GM19324 (cell line): ENCODE measurements around the gene AHNAK2.

Source experiments
- ATAC-seq: cut with Tn5 transposase; IDR thresholded peaks from one replicate; pipeline ENCODE4 v1.9.1; 2021; ENCODE audit warnings: mild to moderate bottlenecking, moderate library complexity; ENCODE audit not compliant: unreplicated experiment, low FRiP score

The AHNAK2 gene

DNA sequence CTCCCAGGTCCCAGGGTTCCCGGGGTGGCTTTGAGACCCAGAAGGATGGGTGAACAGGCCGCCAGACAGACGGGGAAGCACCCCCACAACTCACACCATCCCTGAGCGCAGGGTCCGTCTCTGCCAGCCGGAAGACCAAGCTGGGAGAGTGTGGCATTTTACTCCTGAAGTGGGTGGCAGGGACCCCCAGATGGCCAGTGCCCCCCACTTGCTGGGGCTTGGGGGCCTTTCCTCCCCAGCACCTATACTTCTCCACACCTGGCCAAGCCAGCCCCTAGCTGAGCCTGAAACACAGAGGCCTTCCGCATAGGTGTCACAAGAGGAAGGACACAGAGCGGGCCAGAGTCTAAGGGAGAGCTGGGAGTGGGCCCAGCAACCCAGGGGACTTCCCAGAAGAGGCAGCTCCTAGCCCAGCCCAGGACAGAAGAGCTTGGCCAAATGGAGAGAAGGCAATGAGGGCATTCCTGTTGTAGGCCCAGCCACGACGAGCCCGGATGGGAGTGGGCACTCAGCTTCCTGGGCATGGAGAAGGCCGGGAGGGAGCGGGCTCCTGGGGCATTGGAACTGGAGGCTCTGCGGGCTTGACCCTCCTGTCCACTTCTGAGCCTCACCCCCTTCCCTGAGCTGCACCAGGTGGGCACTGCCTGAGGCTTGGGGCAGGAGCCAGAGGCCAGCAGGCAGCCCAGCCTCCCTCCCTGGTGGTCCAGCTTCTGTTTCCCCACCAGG lies 3.3 kb downstream of the AHNAK2 start:
- no peak for ATAC-seq

DNA sequence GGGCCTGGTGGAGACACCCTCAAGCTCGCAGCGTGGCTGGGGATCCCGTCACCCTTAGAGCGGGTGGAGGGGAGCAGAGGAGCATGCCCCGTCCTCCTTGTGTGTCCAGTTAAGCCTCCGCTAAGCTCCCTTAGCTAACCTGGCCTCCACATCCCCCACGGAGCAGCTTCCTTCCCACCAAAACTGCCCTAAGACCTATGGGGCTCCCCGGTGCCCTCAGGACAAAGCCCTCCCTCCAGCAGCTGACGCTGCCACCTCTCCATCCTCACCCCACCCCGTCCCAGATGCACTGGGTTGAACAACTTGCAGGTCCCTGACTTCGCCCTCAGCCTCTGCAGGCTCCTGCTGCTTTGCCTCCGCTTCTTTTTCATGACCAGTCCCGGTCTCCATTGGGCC lies 4.0 kb downstream of the AHNAK2 start:
- ATAC-seq: no peak

DNA sequence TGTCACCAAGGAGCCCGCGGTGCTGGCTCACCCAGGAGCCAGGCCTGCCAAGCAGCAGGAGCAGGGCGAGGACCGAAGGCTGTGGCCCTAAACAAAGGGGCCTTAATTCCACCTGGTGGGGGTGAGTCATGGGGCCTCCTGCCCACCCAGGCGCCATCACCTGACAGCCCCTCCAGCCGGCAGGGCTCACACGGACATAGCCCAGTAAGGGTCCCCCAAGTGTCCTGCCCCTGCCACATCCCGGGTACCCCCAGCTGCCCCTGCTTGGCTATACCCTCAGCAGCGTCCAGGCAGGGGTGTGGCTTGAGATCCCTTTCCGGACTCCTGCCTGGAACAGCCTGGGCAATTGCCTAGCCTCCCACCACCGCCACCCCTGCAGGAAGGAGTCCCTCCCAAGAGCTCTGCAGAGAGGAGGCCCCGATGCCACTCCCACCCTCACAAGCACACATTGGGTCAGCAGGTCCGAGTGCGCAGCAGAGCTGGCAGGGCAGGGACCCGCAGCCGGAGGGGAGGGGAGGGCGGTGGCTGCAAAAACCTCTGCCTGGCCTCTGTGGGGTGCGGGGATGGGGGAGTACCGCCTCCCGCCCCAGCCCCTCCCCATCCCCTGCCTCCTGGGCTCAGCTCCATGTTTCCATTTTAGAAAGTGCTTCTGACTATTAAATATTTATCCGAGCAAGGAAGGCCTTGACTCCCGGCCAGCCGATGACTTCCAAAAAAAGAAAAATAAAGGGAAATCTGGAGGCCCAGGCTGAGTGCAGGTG lies 4.6 kb downstream of the AHNAK2 start:
- ATAC-seq: no peak

DNA sequence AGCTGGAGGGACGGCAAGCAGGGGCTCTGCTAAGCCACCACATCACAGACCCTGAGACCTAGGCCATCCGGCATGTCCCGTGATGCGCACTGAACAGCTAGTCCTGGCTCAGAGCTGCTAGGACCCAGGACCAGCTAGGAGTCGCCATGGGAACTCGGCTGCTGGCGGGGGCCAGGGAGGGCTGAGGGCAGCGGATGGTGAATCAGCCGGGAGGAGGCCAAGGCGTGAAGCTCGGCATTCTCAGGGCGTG lies 5.1 kb downstream of the AHNAK2 start:
- no peak for ATAC-seq

DNA sequence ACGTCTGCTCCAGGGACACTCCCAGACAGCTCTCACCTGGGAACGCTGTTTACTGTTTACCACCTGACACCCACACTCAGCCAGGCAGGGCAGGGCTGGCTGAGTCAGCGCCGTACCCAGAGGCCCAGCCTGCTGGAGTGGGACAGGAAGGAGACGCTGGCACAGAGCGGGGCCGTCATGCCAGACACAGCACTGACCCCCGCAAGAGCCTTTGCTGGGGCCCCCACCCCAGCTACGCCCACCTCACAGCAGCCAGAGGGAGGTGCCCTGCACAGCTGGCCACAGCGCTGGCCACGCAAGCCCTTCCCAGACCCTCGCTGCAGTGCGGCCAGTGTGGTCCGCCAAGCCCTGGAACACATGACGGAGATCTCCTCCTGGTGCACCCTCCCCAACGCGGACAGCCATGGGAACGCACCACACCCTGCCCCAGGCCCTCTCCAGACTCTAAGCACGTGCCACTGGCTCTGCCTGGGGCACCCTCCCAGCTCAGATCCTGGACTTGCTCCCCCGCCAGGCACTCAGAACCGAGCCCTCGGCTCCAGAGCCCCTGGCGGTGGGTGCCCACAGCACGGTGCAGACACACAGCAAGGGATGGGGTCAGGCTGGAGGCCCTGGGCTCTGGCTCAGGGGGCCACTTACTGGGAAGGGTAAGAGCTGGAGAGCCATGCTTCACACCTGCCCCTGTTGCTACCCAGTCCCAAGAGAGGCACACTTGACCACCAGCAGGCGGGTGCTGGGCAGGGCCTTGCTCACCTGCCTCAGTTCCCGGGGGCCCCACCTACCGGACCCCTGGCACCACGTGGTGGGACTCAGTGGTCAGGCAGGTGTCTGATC lies 5.7 kb downstream of the AHNAK2 start:
- no peak for ATAC-seq

DNA sequence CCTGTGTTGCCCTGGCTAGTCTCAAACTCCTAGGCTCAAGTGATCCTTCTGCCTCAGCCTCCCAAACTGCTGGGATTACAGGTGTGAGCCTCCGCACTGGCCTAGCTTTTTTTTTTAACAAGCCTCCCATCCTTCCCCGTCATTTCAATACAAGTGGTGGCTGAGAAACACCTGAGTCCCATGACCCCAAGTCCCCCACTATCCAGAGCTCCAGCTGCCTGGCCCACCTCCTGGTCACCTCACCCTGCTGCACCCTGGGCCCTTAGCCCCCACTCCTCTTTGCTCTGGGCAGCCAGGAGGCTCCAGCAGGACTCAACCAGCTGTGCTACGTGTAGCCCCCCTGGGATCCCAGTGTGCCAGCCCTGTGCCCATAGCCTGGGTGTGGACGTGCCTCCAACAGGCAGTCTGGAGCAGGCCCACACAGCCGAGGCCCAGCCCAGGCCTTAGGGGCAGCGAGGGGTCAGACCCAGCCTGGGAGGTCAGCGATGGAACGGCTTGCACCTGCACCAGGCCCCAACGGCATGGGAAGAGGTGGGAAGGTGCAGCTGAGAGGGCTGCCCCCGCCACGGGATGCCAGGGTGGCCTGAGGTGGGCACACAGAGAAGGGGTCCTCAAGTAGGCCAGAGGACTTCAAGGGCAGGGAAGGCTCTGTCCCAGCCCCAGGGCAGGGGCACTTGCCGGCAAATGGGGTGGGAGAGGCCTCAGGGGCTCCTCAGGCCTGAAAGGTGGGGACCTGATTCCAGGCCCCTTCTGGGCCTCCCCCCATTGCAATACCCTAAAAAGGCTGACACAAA lies 6.5 kb downstream of the AHNAK2 start:
- no peak for ATAC-seq

DNA sequence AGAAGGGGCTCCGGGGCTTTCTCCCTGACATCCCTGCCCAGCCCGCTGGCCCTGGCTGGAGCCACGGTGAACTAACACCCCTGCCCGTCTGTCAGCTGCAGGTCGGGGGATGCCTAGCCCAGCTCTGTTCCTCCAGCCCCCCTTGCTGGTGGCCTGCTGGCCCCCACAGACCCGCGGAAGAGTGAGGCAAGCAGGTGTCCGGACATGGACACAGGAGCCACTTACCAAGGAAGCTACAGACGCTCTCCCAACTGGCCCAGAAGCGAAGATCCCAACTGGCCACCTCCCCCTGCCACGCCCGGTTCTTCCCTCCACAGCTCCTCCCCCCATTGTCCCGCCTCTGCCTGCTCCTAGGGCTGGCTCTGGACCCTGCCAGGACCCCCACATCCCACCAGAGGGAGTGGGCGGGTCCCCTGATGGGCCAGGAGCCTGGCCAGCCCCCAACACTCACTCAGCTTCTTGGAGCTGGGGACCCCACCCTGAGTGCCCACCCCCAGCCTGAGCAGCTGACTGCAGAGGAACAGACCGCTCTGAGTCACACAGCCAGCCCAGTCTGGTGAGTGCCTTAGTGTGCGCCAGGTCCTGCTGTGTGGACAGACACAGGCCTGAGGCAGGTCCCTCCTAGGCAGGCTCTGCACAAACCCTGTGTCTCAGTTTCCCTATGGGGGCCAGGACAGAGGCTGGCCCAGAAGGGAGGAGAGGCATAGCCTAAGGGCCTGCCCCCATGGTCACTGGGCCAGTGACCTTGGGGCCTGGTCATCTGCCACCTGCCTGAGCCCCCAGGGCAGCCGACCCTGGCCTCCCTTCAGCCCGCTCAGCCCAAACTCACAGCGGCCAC lies 7.7 kb downstream of the AHNAK2 start:
- ATAC-seq: no peak

DNA sequence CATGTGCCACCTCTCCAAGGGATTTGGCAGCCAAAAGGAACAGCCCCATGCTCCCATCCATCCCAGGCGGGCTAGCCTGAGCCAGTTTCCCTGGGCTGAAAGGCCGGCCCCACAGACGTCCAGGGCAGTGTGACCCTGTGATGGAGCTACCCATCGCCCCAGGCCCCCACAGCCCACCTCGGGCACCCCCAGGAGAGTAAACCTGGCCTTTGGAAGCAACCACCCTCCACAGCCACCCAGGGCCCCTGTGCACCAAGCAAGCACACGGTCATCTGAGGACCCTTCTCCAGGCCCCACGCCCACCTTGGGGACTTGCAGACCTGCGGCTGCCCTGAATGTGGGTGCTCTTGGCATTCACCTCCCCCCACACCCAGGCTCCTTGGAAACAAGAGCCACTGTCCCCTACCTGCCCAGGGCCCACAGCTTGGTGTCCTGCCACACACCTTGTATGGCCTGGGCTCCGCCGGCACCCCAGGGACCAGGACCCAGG lies 8.4 kb downstream of the AHNAK2 start:
- no peak for ATAC-seq

DNA sequence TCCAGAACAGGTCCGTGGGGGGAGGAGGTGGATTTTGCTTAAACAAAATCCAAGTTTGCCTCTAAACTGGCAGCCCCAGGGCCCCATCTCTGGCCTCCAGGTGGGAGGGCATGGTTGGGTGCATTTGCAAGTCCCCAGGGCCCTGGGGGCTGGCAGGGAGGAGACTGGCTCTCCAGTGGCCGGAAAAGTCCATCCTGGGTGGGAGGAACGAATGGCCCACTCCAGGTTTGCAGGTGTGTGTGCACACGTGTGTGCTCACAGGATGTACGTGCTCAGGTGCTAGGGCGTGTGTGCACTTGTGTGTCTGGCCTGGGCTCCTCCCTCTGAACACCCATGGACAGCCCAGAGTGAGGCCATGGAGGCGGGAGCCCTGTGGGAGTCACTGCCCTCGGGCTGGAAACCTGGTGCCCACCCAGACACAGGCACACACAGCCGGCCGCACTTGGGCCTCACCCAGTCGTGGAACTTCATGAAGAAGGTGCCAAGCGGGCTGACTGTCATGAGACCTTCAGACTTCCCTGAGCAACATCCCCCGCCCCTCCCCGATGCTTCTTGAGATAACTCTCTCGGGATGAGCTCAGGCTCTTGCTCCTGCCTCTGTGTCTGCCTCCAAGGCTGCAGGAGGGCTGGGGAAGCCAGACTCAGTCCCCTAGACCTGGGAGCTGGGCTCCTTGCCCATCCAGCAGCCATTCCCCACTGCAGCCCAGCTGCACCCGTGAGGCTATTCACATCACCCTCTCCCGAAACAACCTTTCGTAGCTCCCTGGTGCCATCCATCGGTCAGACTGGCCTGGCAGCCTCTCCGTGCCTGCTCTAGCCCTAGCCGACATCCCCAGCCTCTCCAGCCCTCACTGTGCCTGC lies 9.4 kb downstream of the AHNAK2 start:
- no peak for ATAC-seq

DNA sequence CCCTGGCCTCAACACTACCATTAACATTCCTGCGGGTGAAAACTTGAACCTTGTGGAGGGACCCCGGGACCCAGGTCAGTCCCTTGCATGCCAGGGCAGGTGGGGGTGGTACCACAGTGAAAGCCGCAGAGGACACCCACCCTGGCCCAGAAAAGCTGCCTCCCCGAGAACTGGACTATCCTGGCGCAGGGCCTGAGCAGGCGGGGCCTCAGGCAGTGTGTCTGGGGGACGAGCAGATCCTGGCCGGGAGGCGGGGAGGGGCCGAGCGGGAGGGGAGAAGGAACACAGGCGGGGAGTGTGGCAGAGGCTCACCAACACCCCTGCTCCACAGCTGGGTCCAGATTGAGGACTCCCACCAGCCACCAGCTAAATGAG lies 10.0 kb downstream of the AHNAK2 start:
- ATAC-seq: no peak

DNA sequence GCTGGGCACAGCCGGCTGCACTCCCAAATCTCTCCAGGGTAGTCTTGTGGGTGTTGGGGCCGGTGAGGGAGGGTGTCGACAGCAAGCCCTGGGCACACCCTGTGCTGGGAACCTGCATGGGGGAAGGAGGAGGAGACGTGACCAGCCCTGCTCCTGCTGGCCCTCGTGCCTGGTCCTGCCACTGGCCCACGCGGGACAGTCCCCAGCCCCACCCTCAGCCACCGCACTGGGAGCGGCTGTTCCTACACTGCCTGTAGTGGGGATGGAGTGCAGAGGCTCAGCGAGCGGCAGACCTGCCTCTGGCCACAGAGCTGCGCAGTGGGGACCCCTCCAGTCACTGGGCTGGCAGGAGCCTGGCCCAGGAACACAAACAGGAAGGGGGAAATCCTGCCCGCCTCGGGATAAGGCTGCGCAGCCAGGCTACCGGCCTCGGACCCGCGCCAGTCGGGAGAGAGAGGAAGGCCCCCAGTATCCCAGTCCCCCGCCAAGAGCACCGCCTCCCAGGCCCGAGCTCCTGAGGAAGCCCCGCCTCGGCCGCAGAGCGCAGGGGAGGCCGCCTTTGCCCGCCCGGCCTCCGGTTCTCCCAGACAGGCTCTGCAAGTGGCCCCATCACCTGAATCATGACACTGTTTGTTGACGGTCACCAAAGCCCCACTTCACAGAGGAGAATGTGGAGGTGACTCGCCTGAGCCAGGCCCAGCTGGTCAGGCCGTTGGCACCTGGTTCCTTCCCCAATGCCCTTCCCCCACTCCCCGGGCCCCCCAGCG lies 10.6 kb downstream of the AHNAK2 start:
- no peak for ATAC-seq

DNA sequence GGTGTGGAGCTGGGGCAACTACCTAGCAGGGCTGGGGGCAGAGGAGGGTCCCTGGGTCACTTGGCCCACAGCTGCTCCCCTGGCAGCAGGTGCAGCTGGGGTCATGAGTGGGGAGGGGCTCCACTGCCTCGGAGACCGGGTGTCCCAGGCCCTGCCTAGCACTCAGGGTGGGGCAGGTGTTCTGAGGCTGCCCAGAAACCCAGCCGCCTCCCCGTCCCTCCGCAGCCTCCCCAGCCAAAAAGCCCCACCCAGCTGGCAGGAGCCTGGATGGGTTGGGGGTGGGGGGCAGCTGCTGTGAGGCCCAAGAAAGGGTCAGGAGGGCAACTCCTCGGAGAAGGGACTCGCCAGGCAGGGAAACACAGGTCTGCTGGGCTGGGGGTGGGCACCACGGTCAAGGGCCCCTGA lies 11.2 kb downstream of the AHNAK2 start:
- ATAC-seq: no peak

DNA sequence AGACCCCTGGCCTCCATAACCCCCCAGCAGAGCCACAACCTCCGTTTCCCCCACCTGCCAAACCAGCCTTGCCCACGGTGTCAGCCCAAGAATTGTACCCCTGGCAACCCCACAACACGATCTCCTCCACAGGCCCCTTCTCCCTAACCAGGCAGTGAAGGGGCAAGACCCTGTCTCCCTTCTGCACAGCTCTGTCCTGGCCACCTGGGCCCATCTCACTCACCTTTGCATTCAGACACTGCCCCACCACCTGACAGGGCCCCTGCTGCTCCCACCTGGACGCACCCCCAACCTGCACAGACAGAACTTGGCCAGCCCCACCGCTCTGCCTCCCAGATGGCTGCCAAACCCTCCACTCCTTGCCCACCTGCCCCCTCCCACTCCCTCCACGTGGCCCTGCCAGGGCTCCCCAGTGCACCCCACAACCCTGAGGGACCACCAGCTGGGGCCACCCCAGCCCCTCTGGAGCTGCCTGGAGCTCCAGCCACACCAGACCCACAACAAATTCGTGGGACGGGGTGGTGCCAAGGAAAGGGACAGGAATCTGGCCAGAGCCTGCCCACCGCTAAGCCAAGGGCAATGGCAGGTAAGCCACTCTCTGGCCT lies 11.8 kb downstream of the AHNAK2 start:
- ATAC-seq: no peak

DNA sequence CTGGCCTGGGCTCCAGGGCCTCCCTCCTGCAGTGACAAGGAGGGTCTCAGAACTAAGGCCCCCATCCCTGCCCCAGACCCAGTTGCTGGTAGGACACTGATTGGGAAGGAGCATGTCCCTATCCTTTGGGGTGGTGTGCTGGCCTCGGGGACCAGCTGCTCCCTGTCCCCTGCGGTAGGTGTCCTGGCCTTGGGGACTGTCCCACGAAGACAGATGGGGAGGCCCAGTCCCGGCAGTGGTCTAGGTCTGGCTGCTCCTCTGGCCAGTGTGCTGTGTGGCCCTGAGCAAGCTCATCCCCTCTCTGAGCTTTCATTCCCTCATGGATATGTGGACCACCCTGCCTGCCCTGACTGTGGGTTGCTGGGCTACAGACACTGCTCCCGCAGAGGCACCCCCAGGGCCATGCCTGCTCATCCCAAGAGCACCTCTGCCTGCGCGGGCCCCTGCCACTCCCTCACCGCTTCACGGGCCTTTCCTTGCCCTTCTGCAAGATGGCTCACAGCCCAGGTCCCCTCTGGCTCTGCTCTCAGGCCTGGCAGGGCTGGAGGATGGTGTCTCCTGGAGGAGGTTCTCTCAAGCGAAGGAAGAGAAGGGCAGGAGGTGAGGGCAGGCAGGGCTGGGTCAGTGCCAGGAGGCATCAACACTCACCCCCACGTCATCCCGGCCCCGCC lies 12.5 kb downstream of the AHNAK2 start:
- ATAC-seq: no peak

DNA sequence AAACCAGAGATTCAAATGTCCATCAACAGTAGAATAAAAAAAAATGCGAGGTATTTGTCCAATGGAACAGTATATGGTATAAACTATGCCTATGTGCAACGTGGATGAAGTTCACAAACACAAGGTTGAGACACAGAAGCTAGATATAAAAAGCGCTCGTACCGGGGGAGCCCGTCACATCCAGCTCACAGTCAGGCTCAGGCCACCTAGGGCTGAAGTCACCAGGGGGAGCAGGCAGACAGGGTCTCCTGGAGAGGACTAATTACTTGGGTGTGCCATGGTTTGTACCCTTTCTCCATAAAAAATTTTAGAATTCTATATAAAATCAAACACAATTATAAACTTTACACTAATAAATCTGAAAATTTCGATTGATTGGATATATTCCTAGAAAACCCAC lies 13.6 kb downstream of the AHNAK2 start:
- no peak for ATAC-seq

DNA sequence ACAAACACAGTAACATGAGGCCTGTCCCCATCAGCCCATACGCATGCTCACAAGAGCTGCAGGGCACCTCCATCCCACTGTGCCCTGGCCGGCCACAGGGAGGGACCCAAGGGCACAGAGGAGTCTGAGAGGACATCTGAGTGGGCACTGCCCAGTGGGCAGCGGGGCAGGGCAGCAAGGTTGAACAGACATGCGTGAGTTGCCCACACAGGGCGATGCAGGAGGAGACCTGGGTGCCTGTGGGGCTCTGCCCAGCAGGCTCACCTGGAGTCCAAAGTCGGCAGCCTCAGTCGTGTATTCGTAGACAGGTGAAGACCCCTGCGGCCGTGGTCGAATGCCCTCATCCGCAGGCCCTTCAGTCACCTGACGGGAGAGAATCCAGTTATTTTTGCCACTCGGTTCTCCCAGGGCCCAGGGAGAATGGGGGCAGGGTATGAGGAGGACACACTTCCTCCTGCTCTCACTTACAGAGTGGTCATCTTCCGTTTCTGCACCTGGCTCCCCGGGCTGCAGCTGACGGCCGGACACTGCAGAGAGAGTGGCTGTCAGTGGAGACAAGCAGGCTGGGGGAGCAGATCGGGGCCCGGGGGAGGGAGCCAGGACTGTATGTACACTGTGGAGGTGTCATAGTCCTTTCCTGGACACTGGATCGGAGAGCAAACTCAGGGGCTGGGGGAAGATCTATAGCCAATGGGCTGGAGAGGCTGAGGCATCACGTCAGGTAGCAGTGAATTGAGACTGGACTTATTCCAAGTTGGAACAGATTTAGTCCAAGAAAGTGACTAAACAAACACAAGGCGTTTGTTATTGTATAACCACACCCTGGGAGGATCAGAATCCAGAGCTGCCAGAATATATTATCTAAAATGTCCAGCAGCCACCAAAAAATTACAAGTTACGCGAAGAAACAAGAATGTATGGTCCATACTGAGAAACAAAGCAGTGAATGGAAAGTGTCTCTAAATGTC lies 20.7 kb downstream of the AHNAK2 start:
- ATAC-seq: no peak
